Hematopoietic multipotent progenitor cell treated with erythropoietin and hydrocortisone succinate and interleukin-3 and kit ligand, for 8 days (in vitro differentiated cells): Measurements from ENCODE around the gene ABCF2.
A peak's percentile ranks its signal among the peaks of the same experiment; 100 is the strongest.

Source experiments
- DNase-seq: peaks from one replicate; pipeline ENCODE4 v3.0.0-alpha.2; 2015

Gene ABCF2

DNA sequence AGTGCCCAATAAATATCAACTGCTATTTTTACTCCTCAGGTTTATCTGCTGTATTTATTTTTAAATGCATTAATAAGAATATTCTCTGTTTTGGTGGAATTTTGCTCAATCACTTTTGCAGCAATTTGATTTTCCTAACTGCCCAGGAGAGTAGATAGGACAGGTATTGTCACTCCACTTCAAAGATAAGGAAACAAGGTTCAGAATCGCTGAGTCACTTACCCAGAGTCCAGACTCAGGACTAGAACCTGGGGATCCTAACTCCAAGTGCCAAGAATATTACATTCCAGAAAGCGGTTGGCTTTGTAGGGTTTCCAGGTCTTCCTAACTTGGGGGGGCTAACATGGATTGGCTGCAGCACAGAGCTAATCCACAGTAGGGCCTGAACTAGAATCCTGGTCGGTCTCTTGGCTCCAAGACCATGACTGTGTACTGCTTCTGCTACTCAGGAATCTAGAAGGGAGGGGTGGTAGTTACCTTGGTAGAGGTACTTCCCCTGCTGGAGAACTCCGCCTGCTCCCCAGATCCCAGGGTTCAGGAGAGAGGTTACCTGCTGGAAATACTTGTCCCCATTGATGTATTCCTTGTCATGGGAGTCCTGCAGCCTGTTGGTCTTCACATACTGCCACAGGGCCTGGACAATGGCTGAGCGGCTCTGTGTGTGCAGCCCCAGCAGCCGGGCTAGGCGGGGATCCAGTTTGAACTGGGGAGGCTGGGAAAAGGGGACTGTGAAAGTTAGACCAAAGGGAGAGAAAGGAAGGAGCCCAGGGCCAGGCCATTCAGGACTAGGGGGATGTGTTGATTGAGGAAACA lies 14.1 kb upstream of the ABCF2 start:
- DNase-seq = no peak

DNA sequence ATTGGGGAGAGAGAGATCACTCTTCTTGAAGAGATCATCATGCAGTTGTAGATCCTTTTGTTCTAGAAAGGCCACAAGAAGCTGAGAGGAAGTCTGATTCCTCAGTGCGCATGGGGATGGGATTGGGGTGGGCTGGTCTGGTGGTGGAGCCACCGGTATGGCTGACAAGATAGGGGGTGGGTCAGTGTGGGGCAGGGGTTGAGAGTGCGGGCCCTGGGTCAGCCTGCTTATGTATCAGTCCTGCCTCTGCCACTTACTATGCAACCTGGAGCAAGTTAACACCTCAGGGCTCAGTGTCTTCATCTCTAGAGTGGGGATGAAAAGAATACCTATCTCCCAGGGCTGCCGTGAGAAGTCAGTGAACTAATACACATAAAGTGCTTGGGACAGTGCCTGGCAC lies 13.5 kb upstream of the ABCF2 start:
- no peak for DNase-seq

DNA sequence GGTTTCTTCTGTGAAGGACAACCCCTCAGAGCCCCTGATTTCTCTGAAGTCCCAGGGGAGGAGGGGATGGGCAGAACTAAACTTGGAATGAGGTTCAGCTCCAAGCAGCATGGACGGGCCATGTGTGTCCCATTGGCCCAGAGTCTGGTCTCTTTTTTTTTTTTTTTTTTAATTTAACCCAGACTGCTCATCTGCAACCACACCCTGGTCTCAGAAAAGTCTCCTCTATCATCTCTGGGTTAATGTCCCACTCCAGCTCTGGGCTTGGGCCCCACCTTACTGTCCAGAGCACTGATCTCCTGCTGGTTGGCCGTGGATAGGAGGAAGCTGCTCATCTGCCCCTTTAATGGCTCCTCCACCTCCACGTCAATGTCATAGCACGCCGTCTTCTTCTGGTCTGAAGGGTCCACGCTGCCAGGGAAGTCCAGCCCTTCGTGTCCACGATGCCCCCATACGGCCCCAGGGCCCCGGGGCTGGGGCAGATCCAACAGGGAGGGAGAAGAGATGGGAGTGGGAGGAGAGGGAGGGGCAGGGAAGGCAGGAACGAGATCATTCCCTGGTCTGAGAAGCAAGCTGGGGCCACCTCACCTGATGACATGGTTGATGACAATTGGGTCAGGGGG lies 12.9 kb upstream of the ABCF2 start:
- DNase-seq = no peak

DNA sequence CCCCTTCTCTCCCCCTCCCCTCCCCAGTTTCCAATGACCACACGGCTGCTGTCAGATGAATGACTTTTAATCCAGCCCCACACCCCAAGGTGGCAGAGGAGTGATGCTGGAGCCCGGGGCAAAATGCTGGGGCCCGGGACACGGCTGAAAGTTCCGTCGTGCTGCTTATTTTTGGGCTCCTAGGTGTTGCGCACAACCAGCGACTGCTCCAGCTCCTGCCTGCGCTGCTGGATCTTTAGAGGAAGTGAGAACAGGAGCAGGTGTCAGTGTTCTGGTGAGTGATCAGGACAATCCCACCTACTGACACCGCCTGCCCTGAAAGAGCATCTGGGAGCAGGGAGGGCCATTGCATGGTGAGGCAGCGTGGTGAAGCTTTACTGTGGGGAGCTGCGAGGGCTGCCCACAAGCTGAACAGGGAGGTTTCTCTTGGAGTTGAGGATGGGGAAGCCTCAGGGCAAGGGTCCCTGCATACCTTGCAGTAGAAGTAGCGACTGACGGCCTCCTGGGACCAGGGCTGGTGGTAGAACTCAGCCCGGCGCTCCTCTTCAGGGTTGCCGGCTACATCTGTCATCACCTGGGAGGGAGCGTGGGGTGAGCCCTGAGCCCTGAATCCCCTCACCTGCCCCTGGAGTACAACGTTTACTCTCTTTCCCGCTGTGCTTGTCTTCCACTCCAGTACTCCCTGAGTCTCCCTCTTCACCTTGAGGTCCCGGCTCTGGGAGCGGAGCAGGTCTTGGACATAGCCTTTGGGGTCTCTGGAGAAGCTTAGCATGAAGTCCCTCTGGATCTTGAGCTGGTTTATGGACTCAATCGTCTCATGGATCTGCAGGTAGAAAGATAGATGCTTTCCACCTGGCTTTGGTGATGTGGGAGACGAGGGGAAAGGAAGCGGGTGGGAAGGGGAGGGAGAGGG lies 12.2 kb upstream of the ABCF2 start:
- no peak for DNase-seq

DNA sequence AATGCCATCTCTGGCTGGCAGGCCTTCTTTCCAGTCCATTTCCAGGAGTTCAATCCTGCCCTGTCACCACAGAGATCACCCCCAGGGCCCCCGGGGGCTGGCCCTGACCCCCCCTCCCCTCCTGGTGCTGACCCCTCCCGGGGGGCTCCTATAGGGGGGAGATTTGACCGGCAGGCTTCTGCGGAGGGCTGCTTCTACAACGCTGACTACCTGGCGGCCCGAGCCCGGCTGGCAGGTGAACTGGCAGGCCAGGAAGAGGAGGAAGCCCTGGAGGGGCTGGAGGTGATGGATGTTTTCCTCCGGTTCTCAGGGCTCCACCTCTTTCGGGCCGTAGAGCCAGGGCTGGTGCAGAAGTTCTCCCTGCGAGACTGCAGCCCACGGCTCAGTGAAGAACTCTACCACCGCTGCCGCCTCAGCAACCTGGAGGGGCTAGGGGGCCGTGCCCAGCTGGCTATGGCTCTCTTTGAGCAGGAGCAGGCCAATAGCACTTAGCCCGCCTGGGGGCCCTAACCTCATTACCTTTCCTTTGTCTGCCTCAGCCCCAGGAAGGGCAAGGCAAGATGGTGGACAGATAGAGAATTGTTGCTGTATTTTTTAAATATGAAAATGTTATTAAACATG lies 11.3 kb upstream of the ABCF2 start:
- no peak for DNase-seq

DNA sequence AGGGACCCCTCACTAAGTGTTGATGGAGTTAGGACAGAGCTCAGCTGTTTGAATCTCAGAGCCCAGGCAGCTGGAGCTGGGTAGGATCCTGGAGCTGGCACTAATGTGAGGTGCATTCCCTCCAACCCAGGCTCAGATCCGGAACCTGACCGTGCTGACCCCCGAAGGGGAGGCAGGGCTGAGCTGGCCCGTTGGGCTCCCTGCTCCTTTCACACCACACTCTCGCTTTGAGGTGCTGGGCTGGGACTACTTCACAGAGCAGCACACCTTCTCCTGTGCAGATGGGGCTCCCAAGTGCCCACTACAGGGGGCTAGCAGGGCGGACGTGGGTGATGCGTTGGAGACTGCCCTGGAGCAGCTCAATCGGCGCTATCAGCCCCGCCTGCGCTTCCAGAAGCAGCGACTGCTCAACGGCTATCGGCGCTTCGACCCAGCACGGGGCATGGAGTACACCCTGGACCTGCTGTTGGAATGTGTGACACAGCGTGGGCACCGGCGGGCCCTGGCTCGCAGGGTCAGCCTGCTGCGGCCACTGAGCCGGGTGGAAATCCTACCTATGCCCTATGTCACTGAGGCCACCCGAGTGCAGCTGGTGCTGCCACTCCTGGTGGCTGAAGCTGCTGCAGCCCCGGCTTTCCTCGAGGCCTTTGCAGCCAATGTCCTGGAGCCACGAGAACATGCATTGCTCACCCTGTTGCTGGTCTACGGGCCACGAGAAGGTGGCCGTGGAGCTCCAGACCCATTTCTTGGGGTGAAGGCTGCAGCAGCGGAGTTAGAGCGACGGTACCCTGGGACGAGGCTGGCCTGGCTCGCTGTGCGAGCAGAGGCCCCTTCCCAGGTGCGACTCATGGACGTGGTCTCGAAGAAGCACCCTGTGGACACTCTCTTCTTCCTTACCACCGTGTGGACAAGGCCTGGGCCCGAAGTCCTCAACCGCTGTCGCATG lies 10.5 kb upstream of the ABCF2 start:
- DNase-seq = no peak

DNA sequence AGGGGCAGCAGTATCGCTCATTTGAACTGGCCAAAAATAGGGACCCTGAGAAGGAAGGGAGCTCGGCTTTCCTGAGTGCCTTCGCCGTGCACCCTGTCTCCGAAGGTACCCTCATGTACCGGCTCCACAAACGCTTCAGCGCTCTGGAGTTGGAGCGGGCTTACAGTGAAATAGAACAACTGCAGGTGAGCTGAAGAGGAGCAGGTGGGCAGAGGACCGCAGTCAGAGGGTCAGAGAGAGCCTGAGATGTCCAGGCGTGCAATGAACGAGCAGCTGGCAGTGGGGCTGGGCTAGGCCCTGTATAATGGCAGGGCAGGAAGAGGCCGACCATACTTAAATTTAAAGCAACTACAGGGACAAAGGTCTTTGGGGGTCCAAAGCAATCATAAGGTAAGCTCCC lies 9.4 kb upstream of the ABCF2 start:
- DNase-seq = no peak

DNA sequence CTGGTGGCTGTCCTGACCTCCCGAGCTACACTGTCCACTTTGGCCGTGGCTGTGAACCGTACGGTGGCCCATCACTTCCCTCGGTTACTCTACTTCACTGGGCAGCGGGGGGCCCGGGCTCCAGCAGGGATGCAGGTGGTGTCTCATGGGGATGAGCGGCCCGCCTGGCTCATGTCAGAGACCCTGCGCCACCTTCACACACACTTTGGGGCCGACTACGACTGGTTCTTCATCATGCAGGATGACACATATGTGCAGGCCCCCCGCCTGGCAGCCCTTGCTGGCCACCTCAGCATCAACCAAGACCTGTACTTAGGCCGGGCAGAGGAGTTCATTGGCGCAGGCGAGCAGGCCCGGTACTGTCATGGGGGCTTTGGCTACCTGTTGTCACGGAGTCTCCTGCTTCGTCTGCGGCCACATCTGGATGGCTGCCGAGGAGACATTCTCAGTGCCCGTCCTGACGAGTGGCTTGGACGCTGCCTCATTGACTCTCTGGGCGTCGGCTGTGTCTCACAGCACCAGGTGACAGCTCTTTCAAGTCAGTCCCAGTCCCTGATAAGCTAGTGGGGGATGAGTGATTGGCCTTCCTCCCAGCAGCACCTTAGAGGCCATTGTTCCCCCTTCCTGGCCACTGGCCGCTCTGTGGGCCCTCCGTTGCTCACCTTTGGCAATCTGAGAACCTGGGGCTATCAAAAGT lies 8.2 kb upstream of the ABCF2 start:
- no peak for DNase-seq

DNA sequence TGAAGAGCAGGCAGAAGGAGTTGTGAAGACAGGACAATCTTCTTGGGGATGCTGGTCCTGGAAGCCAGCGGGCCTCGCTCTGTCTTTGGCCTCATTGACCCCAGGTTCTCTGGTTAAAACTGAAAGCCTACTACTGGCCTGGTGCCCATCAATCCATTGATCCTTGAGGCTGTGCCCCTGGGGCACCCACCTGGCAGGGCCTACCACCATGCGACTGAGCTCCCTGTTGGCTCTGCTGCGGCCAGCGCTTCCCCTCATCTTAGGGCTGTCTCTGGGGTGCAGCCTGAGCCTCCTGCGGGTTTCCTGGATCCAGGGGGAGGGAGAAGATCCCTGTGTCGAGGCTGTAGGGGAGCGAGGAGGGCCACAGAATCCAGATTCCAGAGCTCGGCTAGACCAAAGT lies 6.8 kb upstream of the ABCF2 start:
- DNase-seq = no peak

DNA sequence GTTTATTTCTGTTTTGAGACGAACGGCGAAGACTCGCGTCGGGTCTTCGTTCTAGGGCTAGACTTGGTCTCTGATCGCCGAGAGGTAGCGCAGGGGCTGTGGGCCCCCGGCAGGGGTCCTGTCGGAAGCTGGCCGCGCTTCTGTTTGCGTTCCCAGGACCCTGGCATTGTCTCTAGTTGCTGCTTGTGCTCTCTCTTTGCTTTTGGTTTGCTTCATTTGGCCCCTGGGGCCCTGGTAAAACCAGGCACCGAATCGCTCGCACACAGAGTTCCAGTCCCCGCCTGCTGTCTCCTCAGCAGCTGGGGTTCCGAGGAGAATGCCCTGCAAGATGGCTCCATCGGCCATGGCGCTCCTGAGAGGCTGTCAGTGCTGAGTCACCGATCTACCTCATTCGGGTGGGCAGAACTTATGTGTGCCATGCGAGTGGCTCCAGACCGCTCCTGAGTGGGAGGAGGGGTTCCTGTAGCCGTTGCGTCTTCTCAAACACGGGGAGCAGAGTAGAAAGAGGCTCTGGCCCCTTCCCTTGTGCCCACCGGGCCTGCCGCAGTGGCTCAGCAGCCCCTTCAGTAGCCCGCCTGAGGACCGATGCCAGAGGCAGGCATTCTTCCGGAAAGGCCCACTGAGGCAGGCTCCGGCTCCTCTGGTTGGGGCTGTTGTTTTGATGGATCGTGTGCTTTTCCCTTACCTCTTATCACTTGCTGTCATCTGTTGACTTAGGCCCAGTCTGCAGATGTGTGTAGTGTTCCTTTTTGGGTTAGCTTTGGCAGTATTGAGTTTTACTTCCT lies 6.1 kb upstream of the ABCF2 start:
- DNase-seq = peak; percentile 85

DNA sequence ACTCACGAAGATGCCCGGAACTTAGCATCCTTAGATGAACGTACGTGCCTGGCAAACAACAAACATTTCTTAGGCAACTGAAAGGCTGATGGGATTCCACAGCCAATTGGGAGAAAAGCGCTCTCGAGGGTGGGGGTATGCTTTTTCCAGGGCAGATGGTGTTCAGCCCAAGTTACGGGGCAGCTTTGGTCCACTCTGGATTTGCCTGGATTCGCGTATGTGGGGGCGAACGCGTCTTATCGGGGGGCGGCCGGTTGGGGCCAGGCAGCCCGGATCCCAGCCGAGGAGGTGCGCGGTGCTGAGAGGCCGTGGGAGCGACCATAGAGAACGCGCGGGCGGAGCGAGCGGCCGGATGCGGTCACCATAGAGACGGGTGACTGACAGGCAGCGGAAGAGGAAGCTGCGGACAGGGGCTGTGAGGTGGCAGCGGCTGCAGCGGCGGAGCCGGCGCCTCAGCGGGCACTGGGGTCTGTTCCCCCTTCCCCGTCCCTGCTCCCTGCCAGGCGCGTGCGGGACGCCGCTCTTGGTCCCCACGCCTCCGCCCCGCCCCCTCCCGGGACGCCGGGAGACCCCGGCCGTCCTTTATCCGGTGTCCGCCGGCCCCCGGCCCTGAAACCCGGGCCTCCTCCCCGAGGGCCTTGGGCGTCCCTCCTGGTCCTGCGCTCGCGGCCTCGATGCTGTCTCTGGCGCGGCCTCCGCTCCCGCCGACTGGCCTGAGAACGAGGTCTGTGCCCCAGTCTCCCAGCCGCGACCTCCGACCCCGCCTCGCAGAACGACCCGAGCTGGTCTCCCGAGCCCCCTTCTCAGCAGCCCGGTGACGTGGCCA lies 5.3 kb upstream of the ABCF2 start, which contains the start of gene CHPF2:
Gene CHPF2, plus strand, starts transcription at position 393 of the 826 bp plus-strand sequence. CDS start 1,529 bp downstream, outside the sequence.
- DNase-seq = peak; percentile 90

DNA sequence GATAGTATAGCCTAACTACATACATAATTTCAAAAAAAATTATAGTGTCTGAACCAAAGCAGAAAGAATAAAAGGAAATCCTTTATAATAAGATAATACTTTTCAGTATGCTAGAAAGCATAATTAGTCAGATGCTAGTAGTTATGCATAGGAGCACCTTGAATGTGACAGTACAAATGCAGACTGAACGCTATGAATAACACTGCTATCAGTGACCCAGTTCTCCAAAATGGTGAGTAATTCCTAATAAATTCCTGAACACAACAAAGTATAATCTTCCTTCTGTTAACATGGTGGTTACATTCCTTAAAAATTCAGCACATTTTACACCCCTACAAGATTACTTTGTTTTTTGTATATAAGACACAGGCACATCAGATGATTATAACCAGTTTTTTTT lies 4.1 kb upstream of the ABCF2 start:
- no peak for DNase-seq

DNA sequence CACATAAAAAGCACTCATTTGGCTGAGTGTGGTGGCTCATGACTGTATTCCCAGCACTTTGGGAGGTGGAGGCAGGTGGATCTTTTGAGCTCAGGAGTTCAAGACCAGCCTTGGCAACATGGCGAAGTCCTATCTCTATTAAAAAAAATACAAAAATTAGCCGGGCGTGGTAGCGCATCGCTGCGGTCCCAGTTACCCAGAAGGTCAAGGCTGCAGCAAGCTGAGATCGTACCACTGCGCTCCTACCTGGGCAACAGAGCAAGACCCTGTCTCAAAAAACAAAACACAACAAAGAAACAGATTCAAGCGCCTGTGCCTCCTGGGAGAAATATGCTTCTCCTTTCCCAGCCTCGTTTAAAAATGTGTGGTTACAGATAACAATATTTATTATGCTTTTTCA lies 2.2 kb upstream of the ABCF2 start:
- DNase-seq = no peak

DNA sequence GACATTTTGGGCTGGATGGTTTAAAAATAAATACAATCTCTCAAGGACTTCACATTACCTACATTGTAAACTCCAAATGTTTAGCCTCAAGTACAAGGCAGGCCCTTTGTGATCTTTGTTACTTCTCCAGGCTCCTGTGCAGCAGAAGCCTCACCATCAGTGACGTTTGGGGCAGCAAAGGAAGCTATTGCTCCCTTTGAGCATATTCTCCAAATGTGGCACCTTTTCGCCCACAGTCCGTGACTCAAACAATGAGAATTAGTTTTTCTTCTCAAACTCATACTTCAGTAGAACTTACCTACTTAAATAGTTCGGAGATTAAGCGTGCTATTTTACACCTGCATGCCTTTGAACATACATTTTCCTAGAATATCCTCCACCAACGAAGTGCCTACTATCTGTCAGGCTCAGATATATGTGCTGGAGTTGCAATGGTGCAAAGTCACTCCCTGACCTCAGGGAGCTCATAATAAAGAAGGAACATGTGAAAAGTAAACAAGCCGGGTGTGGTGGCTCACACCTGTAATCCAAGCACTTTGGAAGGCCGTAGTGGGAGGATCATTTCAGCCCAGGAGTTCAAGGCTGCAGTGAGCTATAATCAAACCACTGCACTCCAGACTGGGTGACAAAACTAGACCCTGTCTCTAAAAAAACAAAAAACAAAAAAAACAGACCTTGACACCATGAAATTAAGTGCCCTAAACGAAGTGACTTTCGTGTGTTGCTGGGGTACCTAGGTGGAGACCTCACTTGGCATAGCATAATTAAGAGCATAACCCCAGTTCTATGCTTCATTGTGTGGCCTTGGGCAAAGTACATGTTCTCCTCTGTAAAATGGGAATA lies 1.2 kb upstream of the ABCF2 start:
- DNase-seq = no peak

DNA sequence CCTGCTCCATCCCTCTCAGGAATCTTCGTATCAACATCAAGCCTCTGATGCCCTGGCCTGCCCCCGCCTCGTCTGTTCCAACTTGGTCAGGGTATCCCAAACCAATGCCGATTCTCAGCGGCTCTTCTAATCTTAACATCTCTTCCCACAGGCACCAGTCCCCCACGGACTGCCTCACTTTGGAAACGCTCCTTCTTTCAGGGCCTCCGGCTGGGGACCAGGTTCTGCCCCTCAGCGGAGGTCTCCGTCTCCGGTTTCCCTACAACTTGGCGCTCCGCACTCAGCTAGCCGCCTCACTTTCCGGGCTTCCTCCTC lies 488 bp downstream of the ABCF2 start:
- no peak for DNase-seq

DNA sequence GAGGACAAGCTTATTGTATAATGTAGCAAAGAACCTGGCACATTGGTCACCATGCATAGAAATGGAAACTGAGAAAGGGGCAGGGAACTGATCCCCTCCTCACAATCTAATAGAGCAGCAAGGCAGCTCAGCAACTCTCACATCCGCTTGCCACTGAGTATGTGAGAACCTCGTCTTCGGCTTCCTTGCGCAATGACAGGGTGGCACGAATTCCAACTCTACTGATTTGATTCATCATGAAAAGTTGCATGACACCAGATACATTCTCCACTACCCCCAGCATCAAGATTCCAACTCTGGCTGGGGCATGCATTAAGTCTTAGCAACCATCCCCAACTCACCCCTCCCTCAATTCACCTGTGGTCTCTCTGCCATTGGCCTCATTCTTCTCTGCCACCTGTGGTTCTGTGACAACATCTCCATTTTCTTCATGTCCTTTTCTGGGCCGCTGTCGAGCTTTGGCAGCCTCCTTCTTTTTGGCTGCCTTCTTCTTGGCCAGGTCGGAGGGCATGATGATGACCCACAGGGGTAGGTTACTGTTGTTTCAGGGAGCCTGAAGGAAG lies 976 bp downstream of the ABCF2 start:
- no peak for DNase-seq

DNA sequence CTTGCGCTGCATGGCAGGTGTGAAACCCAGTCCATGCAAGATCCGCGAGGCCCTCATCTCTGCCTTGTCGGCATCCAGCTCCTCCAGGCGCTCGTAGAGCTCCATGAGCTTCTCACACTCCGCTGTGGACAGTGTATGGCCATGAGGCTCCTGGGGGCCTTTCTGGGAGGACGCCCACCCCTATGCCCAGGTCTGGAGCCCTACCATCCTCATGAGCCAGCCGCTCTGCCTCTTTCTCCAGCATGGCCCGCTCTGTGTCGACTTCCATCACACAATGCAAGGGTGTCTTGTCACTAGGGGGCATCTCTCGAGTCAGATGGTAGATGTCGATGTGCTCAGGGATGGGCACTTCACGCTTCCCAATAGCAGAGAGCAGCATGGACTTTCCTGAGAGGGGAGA lies 3.3 kb downstream of the ABCF2 start:
- no peak for DNase-seq

DNA sequence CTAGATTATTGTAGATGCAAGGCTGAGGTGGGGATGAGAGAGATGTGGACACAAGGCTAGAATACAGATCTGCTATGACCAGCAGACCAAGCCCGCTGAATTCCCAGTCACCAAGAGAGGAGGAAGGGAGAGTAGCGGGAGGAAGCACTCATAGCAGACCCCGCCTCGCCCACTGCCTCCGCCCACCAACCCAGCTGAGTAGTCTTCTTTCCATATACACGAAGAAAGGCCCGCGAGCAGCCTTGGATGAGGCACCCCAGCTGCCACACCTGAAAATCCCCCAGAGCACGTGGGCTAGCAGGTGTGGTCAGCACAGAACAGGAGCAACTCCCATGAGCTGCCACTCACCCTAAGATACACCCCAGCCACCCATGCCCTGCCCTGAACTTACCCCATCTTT lies 8.8 kb downstream of the ABCF2 start:
- no peak for DNase-seq
